Large intestine (tissue), 3 donors: ENCODE results near the gene THSD7A. TPM values are rescaled to one million over a fixed set of nuclear protein-coding genes. Genes with fewer than 3 reads are reported as not detected.
"Not testable (repeated sequence)": the region's sequence is repeated elsewhere in the genome, so short reads cannot be mapped to it uniquely, and the experiment has no call there.

ENCODE experiments used
- DNase-seq, 2 donors: peaks; one replicate each; pipeline versions ENCODE4 v3.0.0 to v3.0.0-alpha.2; 2013
- H3K27ac ChIP-seq: one replicate; pipeline ENCODE4 v1.5.1; 2013; ENCODE audit warnings: low read length
- H3K27me3 ChIP-seq: 2 replicates; pipeline ENCODE4 v1.6.1; 2013; ENCODE audit warnings: low read length; ENCODE audit not compliant: control insufficient read depth, insufficient read depth
- H3K36me3 ChIP-seq: 2 replicates; pipeline ENCODE4 v1.6.1; 2013; ENCODE audit warnings: low read length; ENCODE audit not compliant: control insufficient read depth, insufficient read depth
- H3K4me1 ChIP-seq: one replicate; pipeline ENCODE4 v1.6.1; 2013; ENCODE audit warnings: low read length; ENCODE audit not compliant: control insufficient read depth, insufficient read depth
- H3K4me3 ChIP-seq: one replicate; pipeline ENCODE4 v1.5.1; 2013; ENCODE audit warnings: low read length
- H3K9me3 ChIP-seq: one replicate; pipeline ENCODE4 v1.6.1; 2013; ENCODE audit warnings: mild to moderate bottlenecking, low read depth, low read length, moderate library complexity; ENCODE audit not compliant: control insufficient read depth
- WGBS: methylation state at CpG from one replicate; pipeline ENCODE4 v1.1.5; 2013; ENCODE audit warnings: low lambda C conversion rate; ENCODE audit not compliant: insufficient coverage; 5-methylcytosine and 5-hydroxymethylcytosine counted together
- polyA plus RNA-seq: library from polyadenylated mRNA; unstranded; fragments of 120-200 nt; gene quantifications from one replicate; pipeline ENCODE4 v1.2.1, GENCODE V29; 2013

Gene THSD7A
- polyA plus RNA-seq, 1 donor: 3.7 TPM

- no peak overlapping the region for H3K4me3 ChIP-seq
- H3K36me3 ChIP-seq: no peaks in the 10 kb centered on the region
- no CpG with 5 or more reads among the region's 4 CpGs for WGBS
- H3K27ac ChIP-seq: peak overlapping the region; percentile 50
- H3K9me3 ChIP-seq: no peaks in the 10 kb centered on the region
- peaks cover 13% of the 10 kb centered on the region for H3K4me1 ChIP-seq
- peak; percentile 57 to 79 for DNase-seq
- no peaks in the 10 kb centered on the region for H3K27me3 ChIP-seq
These were observed 383.7 kb downstream of the THSD7A start for GRCh38 chr7:11448323-11448722.

DNA sequence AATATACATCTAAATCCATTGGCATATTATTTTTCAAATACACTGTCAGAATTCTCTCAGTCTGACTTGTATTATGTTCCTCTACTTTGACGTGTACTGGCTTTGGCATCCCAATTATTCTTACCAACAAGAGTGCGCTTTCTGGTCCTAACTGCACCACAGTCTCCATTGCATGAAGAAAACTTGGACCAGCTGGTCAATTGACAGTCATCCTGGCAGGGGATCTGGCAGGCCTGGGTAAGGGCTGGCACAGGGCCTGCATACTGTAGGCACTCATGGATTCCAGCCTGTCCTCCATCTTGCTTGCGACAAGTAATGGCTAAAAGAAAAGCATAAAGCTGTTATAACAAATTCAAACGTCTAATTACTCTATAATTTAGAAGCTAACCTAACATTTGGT is 384.9 kb downstream of the THSD7A start:
- H3K36me3 ChIP-seq: no peaks in the 10 kb centered on the region
- no peaks in the 10 kb centered on the region for H3K27me3 ChIP-seq
- no peak overlapping the region for H3K4me3 ChIP-seq
- DNase-seq: no peak
- H3K4me1 ChIP-seq: peaks cover 13% of the 10 kb centered on the region
- no peaks in the 10 kb centered on the region for H3K9me3 ChIP-seq
- 80% methylated on average over 1 of the region's 4 CpGs for WGBS
- H3K27ac ChIP-seq: no peak overlapping the region

DNA sequence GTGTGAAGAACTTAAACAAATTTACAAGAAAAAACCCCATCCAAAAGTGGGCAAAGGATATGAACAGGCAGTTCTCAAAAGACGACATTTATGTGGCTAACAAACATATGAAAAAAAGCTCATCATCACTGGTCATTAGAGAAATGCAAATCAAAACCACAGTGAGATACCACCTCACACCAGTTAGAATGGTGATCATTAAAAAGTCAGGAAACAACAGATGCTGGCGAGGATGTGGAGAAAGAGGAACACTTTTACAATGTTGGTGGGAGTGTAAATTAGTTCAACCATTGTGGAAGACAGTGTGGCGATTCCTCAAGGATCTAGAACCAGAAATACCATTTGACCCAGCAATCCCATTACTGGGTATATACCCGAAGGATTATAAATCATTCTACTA is 388.1 kb downstream of the THSD7A start:
- not testable (repeated sequence) for H3K27ac ChIP-seq, H3K4me1 ChIP-seq, H3K9me3 ChIP-seq, H3K4me3 ChIP-seq, H3K36me3 ChIP-seq, DNase-seq, H3K27me3 ChIP-seq
- WGBS: 100% methylated on average over 1 of the region's 4 CpGs

DNA sequence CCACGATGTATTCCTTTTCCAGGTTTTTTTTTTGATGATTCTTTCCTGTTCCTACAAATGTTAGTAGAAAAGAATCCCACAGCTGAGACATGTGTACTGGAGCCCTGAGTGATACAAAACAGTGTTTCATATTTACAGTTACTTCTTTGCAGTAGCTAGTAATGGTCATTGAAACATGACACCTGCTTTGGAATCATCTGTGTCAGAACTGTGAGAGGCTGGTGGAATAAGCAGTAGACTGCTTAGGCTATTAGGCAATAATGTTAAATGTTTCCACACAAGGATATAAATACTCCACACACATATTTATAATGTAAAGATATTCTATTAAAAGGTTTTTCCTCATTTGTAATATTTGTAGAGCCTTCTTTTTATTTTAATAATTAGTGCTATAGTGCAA is 394.0 kb downstream of the THSD7A start:
- no peak overlapping the region for H3K4me3 ChIP-seq
- H3K9me3 ChIP-seq: no peaks in the 10 kb centered on the region
- H3K36me3 ChIP-seq: no peaks in the 10 kb centered on the region
- H3K27me3 ChIP-seq: no peaks in the 10 kb centered on the region
- WGBS: 100% methylated on average over 1 of the region's 1 CpG
- H3K27ac ChIP-seq: no peak overlapping the region
- DNase-seq: no peak
- peaks cover 6% of the 10 kb centered on the region for H3K4me1 ChIP-seq

DNA sequence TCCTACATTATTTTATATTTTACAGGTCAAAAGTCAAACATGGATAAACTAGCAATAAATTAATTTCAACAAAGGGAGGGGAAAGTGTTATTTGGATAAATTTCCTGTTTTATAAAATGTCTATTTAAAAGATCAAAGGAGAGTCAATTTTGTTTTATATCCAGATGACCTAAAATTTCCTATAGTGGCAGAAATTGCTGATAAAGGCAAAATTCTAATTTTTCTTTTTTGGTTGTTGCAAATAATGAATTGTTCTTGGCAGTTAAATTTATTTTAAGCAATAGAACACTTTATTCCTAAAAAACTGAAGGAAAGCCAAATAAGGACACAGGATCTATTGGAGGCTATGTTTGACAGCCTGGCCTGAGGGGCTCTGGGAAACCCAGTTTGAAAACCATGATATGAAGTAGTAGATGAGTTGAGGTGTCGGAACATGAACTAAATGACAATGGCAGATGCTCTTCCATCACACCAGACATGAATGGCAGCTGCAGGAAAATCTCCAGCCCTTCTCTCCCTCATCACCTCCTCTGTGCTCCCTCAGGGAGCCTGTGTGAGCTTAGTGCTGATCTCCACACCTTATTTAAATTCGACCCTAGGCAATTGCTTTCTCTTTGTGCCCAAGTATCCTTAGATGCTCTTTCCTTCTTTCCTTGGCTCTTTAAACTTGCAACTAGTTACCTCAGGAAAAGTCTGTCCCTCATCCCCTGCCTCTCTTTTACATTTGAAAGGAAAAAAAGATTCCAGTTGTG is 395.0 kb downstream of the THSD7A start:
- H3K27ac ChIP-seq: peak overlapping the region; percentile 60
- no peaks in the 10 kb centered on the region for H3K9me3 ChIP-seq
- no peaks in the 10 kb centered on the region for H3K27me3 ChIP-seq
- no peak overlapping the region for H3K4me3 ChIP-seq
- DNase-seq: no peak
- no CpG with 5 or more reads among the region's 2 CpGs for WGBS
- H3K36me3 ChIP-seq: no peaks in the 10 kb centered on the region
- H3K4me1 ChIP-seq: peaks cover 6% of the 10 kb centered on the region

- no peaks in the 10 kb centered on the region for H3K9me3 ChIP-seq
- H3K36me3 ChIP-seq: no peaks in the 10 kb centered on the region
- H3K27ac ChIP-seq: peak overlapping the region; percentile 60
- peaks cover 6% of the 10 kb centered on the region for H3K4me1 ChIP-seq
- peak; percentile 11 to 57 for DNase-seq
- WGBS: 88% methylated on average over 1 of the region's 1 CpG
- no peak overlapping the region for H3K4me3 ChIP-seq
- H3K27me3 ChIP-seq: no peaks in the 10 kb centered on the region
These were observed 395.7 kb downstream of the THSD7A start for GRCh38 chr7:11436316-11436715.

GRCh38 chr7:11434366-11434765 is 397.6 kb downstream of the THSD7A start:
- DNase-seq: no peak
- Histone ChIP-seq H3K36me3 (no peaks in the 10 kb centered on the region), H3K27me3 (no peaks in the 10 kb centered on the region), H3K4me3 (no peak overlapping the region), H3K4me1 (peaks cover 6% of the 10 kb centered on the region), H3K27ac (no peak overlapping the region), H3K9me3 (no peaks in the 10 kb centered on the region)

DNA sequence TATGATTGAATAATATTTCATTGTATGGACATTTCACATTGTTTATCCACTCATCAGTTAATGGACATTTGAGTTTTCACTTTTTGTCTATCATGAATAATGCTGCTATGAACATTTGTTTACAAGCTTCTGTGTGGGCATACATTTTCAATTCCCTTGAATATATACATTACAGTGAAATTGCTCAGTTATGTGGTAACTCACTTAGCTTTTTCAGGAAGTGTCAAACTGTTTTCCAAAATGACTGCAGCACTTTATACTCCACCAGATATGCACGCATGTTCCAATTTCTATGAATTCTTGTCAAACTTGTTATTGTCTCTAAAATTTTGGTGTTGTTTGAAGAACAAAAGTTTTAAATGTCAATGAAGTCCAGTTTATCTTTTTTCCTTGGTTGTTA is 401.2 kb downstream of the THSD7A start:
- no peak overlapping the region for H3K27ac ChIP-seq
- WGBS: no CpG with 5 or more reads among the region's 1 CpG

GRCh38 chr7:11430112-11430511 is 401.9 kb downstream of the THSD7A start:
- no peak overlapping the region for H3K27ac ChIP-seq
- H3K4me3 ChIP-seq: no peak overlapping the region
- H3K4me1 ChIP-seq: no peaks in the 10 kb centered on the region
- WGBS: 75% methylated on average over 1 of the region's 2 CpGs
- no peak for DNase-seq
- H3K27me3 ChIP-seq: no peaks in the 10 kb centered on the region
- H3K9me3 ChIP-seq: no peaks in the 10 kb centered on the region
- no peaks in the 10 kb centered on the region for H3K36me3 ChIP-seq

More for the DNA sequence above, 401.2 kb downstream of the THSD7A start:
- no peaks in the 10 kb centered on the region for H3K4me1 ChIP-seq
- no peaks in the 10 kb centered on the region for H3K9me3 ChIP-seq
- DNase-seq: no peak
- H3K36me3 ChIP-seq: no peaks in the 10 kb centered on the region
- no peaks in the 10 kb centered on the region for H3K27me3 ChIP-seq
- no peak overlapping the region for H3K4me3 ChIP-seq

- Histone ChIP-seq H3K9me3 (no peaks in the 10 kb centered on the region), H3K4me1 (no peaks in the 10 kb centered on the region), H3K27ac (no peak overlapping the region), H3K4me3 (no peak overlapping the region), H3K36me3 (no peaks in the 10 kb centered on the region), H3K27me3 (no peaks in the 10 kb centered on the region)
- no peak for DNase-seq
- 90% methylated on average over 2 of the region's 6 CpGs for WGBS
These were observed 403.0 kb downstream of the THSD7A start for GRCh38 chr7:11428877-11429581.
